Activated CD4-positive, CD25-positive, alpha-beta regulatory T cell treated with anti-CD3 and anti-CD28 coated beads, Interleukin-2, amount 50 U/mL, for 24 hours (primary cell): Measurements from ENCODE around the gene RFXANK.
"Not testable (repeated sequence)": the region's sequence is repeated elsewhere in the genome, so short reads cannot be mapped to it uniquely, and the experiment has no call there.

ENCODE experiments used
- ATAC-seq, 2 donors: fragments of 150-1000 bp; cut with Tn5 transposase; one replicate each; pipeline ENCODE4 v1.10.0; 2021; ENCODE audit warnings: mild to moderate bottlenecking in 1 of 2, moderate library complexity in 1 of 2

Gene RFXANK

GRCh38 chr19:19170053-19170872 lies 21.8 kb upstream of the RFXANK start, which contains the start of gene MEF2B:
Gene MEF2B (minus strand): TSS chr19:19170263. CDS start chr19:19150735, 19,528 bp downstream.
- ATAC-seq, result peak; percentile 91 to 92

- no peak for ATAC-seq
Measured at GRCh38 chr19:19170873-19171672, 21.0 kb upstream of the RFXANK start.

DNA sequence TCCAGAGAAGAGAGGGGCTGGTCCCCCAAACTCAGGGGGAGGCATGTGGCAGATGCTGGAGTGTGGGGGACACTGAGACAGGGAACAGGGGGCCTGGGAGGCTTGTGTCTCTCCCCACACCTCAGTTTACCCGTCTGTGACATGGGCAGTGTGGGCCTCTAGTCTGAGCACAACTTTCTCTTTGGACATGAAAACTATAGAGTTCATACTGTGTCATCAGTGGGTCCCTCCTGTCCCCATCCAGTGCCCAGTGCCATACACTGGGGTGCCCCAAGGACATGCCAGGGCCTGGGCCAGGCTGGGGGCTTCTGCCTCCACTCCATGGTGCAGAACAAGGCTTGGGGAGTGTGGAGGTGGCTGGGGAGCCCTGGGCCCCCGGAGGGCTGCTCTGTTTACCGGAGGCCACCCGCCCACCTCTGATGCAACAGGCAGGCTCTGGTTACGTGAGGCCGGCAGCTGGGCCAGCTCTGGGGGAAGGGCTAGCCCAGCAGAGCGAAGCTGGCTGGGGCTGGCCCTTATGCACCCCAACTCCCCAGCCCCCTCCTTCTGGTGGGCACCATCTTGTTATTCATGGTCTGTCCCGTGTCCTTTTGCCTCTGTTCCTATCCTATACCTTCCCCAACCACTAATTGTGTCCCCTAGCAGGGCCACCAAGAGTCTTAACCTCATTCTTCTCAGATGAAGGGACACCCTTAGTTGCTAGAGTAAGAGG lies 20.1 kb upstream of the RFXANK start:
- ATAC-seq, result no peak

DNA sequence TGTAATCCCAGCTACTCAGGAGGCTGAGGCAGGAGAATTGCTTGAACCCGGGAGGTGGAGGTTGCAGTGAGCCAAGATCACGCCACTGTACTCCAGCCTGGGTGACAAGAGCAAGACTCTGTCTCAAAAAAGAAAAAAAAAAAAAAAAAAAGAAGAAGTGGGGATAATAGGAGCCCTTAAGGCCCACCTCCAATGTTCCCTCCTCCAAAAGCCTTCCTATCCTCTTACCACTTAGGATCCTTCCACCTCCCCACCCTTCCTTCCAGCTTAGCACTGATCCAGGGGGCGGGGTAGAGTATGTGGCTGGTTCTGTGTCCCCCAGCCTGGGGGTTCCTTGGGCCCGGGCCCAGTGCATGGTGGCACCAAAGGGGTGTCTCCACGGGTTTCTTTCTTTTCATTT lies 18.8 kb upstream of the RFXANK start:
- ATAC-seq, result not testable (repeated sequence)

- no peak for ATAC-seq
Measured at GRCh38 chr19:19176950-19177349, 15.1 kb upstream of the RFXANK start.

DNA sequence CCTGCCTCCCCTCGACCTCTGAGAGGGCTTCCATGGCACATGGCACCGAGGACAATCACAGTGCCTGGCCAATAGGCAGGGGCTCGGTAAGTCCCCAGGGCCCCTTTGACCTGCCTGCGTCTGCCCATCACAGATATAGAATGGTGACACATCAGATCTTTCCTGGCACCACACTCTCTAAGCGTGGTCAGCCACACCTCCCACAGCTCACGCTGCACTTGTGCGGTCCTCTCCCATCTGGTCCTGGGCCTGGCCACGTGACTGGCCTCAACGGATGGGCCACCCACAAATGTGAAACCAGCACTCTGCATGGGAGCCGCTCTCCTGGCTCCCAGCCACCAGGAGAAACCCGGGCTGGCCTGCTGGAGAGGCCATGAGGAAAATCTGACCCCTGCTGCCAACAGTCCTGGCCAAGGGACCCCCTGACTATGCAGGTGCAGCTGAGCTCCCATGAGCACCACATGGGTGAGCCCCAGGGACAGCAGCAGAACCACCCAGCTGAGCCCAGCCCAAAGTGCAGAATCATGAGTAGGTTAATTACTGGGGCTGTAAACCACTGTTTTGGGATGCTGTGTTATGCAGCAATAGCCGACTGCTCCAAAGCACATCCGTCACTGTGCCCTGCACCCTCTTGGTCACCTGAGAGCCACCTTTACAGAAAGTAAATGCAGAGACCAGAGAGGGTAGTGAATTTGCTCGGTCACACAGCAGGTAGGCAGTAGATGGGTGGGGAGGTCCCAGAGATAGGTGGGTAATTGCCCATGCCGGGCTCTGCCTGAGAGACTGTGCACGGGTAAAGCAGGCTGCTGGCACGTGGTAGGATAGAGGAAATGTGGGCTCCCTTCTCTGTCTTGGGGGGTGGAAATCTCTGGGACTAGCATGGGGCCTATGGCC lies 12.3 kb upstream of the RFXANK start:
- ATAC-seq, result no peak

DNA sequence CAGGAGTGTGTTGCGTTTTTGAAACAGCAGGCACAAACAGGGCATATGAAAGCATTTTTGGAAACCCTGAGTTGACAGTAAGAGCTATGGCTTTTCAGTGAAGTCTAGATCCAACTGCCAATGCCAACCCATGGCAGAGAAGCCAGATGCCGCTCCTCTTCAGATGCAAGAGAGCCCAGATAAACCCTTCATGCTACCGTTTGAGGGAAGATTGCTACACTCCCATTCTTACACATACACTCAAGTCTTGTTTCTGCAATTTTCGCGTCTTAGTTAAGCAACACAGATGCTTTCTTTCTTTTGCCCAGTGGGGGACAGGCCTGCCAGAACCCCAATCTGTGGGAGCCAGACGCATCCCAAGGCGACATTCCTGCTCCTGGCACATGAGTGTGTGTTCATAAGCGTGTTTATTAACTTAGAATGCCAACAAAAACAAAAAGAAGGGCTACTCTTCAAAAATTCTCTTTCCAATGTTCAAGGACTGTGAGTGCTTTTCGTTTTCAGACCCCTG lies 10.5 kb upstream of the RFXANK start:
- ATAC-seq, result no peak

DNA sequence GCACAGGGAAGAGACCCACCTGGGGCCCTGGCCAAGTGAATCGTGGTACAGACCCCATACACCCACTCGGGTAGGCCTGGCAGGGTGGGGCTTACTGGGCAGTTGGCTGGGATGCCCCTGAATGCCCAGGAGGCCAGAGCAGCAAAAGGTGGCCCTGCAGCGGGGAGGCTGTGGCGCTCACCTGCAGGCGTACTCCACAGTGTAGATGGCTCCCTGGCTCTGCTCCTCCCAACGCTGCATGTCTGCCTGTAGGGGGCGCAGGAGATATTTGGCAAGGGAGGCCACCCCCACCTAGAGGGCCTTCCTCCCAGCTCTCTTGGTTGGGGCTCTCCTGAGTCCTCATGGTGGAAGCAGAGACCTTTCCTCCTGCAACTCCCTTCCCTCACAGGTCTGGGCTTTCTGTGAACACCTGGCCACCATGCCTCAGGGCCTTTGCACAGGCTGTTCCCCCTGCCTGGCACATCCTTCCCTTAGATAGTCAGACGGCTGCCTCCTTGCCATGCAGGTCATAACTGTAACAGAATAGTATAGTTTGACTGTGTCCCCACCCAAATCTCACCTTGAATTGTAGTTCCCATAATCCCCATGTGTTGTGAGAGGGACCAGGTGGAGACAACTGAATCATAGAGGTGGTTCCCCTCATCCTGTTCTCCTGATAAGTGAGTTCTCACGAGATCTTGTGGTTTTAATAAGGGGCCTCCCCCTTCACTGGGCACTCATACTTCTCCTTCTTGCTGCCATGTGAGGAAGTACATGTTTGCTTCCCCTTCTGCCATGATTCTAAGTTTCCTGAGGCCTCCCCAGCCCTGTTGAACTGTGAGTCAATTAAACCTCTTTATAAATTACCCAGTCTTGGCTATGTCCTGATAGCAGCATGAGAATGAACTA lies 6.0 kb upstream of the RFXANK start:
- peak; percentile 76 to 94 for ATAC-seq

- no peak for ATAC-seq
Measured at GRCh38 chr19:19186742-19187141, 5.3 kb upstream of the RFXANK start.

DNA sequence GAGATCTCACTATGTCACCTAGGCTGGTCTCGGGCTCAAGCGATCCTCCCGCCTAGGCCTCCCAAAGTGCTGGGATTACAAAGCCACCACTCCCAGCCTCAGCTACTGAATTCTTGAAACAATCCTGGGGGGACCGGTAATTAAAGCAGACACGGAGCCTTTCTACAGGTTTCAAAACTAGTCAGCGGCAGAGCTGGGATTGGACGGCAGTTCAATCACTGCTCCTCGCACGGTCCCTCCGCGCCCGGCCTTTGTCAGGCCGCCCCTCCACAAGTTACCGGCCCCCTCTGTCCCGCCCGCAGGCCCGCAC lies 335 bp upstream of the RFXANK start:
- no peak for ATAC-seq

- no peak for ATAC-seq
Measured at GRCh38 chr19:19192910-19193423, 909 bp downstream of the RFXANK start.

- ATAC-seq, result no peak
Measured at GRCh38 chr19:19193926-19194325, 1.9 kb downstream of the RFXANK start.

- no peak for ATAC-seq
Measured at GRCh38 chr19:19201697-19202630, 9.9 kb downstream of the RFXANK start.

- peak in 1 of 2 donors; percentile 2 for ATAC-seq
Measured at GRCh38 chr19:19202707-19203011, 10.6 kb downstream of the RFXANK start.

DNA sequence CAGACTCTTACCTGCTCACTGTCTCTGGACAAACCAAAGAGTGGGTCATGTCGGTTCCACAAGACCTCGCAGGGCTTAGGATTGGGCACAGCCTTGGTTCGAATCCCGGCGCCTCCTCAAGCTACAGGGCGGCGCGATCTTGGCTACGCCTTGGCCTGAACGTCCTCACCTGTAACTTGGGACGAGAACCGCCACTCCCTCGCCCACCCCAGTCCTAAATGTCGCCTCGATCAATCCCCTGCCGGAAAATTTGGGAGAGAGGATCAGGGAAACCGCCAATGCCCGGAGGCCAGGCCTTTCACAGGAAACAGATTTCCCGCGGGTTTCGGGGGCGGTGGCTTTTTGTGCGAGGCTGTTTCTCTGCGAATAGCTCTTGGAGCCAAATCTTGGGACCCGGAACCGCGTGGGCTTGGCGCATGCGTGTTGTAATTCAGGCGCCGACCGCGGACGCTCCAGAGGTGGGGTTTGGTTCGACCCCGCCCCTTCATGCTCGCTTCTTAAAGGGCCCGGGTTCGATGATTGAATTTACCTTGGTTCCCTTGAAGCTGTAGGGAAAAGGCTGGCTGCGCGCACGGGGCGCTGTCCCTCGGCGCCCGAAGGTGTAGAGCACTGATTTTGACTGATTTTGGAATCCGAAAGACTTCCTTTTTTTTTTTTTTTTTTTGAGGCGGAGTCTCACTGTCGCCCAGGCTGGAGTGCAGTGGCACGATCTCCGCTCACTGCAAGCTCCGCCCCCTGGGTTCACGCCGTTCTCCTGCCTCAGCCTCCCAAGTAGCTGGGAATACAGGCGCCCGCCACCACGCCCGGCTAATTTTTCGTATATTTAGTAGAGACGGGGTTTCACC lies 11.2 kb downstream of the RFXANK start, which contains the start of gene NR2C2AP:
Gene NR2C2AP (minus strand): TSS at position 403 of the 845 bp plus-strand sequence. CDS start 354 bp downstream, at position 49.
- peak; percentile 89 to 91 for ATAC-seq

- no peak for ATAC-seq
Measured at GRCh38 chr19:19204181-19204580, 12.1 kb downstream of the RFXANK start.

GRCh38 chr19:19205416-19206410 lies 13.7 kb downstream of the RFXANK start:
- ATAC-seq, result no peak
